ENCODE results near the gene TSACC.
"Not testable (repeated sequence)": the region's sequence is repeated elsewhere in the genome, so short reads cannot be mapped to it uniquely, and the experiment has no call there.

Gene TSACC

GRCh38 chr1:156338180-156338976 is at the start of gene TSACC, which contains the start of gene CCT3:
Gene TSACC (plus strand): TSS chr1:156338526. CDS start chr1:156339758, 1,232 bp downstream.
Gene CCT3 (minus strand): TSS chr1:156338292. CDS start chr1:156338184, 108 bp downstream.
- DNase-seq, result peak; percentile 98

DNA sequence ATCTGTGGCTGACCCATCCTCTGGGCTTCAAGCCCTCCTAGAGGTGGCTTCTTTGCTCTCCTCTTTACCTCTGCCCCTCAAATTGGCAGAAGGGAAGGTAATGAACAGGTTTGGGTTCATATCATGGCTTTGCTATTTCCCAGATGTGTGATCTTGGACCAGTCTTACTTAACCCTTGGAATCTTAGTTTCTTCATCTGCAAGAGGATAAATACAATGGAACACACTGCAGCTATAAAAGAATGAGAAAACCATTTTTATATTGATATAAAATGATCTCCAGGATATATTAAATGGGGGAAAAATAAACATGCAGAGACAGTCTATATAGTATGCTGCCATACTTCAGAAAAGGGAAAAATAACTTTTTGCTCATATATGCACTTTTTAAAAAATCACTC is 48.5 kb upstream of the TSACC start:
- DNase-seq, result no peak

DNA sequence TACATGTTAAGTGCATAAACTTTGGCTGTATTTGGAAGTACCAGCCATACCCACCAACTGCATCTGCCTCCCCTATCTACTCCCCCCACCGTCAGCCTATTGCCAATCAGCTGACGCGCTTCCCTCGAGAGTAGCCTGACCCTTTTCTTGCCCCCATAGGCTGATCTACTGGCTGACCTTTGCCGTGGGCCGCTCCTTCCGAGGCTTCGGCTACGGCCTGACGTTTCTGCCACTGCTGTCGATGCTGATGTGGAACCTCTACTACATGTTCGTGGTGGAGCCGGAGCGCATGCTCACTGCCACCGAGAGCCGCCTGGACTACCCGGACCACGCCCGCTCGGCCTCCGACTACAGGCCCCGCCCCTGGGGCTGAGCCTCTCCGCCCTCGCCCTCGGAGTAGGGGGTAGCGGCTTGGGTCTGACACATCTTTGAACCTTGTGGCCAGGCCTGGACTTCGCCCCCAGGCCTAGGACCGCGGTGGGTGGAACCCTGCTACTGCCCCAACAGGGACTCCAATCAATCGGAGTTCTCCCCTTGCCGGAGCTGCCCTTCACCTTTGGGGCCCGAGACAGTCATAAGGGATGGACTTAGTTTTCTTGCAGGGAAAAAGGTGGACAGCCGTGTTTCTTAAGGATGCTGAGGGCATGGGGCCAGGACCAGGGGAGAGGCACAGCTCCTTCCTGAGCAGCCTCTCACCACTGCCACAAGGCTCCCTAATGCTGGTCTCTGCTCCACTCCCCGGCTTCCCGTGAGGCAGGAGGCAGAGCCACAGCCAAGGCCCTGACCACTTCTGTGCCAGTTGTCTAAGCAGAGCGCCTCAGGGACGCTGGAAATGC is 46.9 kb upstream of the TSACC start:
- DNase-seq, result peak; percentile 75

- DNase-seq, result no peak
Measured at GRCh38 chr1:156293098-156293434, 45.3 kb upstream of the TSACC start.

GRCh38 chr1:156293895-156294294 is 44.4 kb upstream of the TSACC start:
- DNase-seq, result no peak

GRCh38 chr1:156295391-156295947 is 42.9 kb upstream of the TSACC start, which contains the start of gene GLMP:
Gene GLMP (minus strand): TSS chr1:156295679. CDS start chr1:156295645, 34 bp downstream.
- DNase-seq, result peak; percentile 68

DNA sequence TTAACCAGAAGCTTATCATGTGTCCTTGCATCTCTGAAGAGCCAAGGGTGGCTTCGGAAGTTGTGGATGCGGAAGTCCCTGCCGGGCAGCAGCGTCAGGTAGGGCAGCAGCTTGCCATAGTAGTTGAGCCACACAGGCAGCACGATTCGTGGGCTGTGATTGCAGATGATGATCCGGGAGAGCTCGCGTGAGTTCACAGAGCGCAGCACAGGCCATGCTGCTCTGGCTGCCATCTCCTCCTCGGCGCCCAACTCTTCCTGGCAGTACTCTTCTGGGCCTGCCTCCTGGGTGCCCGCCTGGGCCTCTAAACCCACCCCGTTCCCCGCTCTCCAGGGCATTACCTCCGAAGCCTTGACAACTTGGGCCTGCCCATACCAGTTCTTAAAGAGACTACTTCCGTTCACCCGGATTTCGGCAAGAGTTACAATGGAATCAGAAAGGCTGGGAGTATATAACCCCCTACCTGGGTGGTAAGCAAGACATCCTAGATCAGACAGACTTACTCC is 39.4 kb upstream of the TSACC start, which contains the start of gene VHLL:
Gene VHLL, minus strand, starts transcription at position 456 of the 506 bp plus-strand sequence. Its CDS starts 118 bp downstream, at position 338.
- DNase-seq, result no peak

DNA sequence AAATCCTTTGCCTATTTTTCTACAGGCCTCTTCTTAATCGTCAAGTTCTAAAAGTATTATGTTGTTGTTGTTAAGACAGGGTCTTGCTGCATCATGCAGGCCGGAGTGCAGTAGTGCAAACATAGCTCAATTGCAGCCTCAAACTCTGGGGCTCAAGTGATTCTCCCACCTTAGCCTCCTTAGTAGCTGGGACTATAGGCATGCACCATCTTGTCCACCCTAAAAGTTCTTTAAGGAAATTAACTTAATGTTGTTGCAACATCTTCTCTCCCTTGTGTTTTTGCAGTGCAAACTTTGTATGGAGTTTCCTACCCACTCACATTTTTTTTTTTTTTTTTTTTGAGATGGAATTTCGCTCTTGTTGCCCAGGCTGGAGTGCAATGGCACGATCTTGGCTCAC is 35.1 kb upstream of the TSACC start:
- no peak for DNase-seq

GRCh38 chr1:156305215-156305614 is 33.1 kb upstream of the TSACC start:
- no peak for DNase-seq

GRCh38 chr1:156308078-156308477 is 30.2 kb upstream of the TSACC start:
- no peak for DNase-seq

DNA sequence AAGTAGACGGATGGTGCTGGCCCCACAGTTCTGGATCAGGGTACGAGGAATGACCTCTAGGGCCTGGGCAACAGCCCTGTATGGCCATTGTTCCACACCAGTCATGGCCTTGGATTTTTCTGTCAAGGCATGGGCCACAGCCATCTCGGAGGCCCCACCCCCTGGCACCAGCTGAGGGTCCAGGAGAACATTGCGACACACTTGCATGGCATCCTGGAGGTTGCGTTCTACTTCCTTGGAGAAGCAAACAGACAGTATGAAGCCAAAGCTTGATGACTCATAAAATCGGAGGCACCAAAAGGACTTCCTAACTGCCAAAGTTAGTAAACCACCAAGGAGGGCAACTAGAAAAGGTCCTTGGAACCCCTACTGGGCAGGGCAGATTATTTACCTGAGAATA is 27.4 kb upstream of the TSACC start:
- no peak for DNase-seq

- no peak for DNase-seq
Measured at GRCh38 chr1:156316909-156317308, 21.4 kb upstream of the TSACC start.

GRCh38 chr1:156319664-156320063 is 18.7 kb upstream of the TSACC start:
- no peak for DNase-seq

- DNase-seq, result no peak
Measured at GRCh38 chr1:156320560-156320959, 17.8 kb upstream of the TSACC start.

DNA sequence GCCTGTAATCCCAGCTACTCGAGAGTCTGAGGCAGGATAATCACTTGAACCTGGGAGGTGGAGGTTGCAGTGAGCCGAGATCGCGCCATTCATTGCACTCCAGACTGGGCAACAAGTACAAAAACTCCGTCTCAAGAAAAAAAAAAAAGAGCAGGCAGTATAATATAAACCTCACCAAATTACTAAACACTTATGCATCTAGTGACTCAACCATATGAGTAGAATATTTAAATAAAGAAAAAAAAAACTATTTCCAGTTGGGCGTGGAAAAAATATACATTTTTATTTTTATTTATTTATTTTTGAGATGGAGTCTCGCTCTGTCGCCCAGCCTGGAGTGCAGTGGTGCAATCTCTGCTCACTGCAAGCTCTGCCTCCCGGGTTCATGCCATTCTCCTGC is 15.1 kb upstream of the TSACC start:
- not testable (repeated sequence) for DNase-seq

DNA sequence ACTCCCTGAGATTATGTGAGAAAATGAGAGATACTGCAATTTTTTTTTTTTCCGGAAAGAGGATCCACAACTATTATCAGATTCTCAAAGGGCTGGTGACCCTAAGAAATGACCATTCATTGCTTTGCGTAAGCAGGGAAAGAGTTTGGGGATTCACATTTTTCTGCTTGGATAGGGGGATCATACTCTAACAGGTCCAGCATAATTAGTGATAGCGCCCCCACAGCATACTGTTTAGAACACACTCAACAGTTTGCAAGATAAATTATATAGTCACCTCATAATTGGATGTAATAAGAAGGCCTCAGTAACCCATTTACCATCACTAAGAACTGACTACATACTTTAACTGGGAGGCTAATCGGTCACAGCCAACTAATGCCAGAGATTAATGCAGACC is 2.1 kb upstream of the TSACC start:
- DNase-seq, result no peak

DNA sequence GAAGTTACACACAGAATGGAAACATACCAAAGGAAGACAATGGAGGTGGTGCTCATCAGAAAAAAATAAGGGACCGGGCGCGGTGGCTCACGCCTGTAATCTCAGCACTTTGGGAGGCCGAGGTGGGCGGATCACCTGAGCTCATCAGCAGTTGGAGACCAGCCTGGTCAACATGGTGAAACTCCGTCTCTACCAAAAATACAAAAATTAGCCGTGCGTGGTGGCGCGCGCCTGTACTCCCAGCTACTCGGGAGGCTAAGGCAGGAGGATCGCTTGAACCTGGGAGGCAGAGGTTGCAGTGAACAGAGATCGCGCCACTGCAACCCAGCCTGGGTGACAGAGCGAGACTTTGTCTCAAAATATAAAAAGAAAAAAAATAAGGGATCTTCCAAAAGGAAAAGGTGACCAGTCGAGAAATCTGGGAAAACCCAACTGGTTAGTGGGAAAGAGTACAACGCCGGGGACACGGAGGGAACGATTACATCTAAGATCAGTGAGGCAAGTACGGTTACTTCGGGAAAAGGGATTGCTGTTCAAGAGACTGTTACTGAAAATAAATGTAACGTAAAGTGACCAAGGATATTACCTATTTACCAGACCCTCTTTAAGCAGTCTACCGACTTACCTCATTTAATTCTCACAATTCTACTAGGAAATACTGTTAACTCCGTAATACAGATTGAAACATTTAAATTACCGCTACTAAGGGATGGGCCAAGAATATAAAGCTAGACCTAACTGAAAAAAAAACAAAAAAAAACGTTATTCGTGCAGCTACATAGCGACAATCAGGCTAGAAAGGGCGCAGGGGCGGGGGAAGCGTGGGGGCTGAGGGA is 1.1 kb upstream of the TSACC start:
- no peak for DNase-seq

GRCh38 chr1:156337888-156338179 is 492 bp upstream of the TSACC start:
- peak; percentile 66 for DNase-seq

GRCh38 chr1:156342166-156342955 is 4.0 kb downstream of the TSACC start:
- no peak for DNase-seq

DNA sequence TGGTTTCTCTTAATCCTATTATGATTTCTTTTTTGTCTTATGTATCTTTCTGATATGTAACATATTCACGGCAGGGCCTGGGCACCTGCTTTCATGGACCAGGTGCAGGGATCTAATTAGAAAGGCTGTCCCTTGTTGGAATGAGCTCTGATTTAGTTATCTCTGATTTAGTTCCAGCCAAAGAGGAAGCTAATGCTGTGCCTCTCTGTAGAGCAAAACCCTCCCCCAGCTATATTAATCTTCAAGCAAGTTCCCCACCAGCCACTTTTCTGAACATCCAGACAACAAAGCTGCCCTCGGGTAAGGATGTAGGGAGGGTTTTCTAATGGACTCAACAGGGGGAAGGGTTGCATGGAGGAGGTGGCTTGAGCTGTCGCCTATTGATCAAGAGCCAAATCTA is 6.1 kb downstream of the TSACC start:
- no peak for DNase-seq

GRCh38 chr1:156346035-156346434 is 7.7 kb downstream of the TSACC start:
- DNase-seq, result not testable (repeated sequence)

DNA sequence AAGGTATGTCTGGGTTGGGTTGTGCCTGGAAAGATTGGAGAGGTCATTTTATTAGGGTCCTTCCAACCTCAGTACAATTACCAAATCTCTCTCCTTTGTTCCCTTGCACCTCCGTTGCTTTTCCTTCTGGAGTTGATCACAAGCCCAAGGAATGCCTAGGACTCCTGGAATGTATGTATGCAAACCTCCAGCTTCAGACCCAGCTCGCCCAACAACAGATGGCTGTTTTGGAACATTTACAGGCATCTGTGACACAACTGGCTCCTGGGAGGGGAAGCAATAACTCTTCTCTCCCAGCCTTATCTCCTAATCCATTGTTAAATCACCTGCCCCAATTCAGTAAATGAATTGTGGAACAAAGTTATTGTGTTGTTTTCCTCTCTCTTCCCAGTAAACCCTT is 8.3 kb downstream of the TSACC start:
- DNase-seq, result no peak
